IMR-90 (cell line): ENCODE measurements around the gene MAP7. TPM values are rescaled to one million over a fixed set of nuclear protein-coding genes. Genes with fewer than 3 reads are reported as not detected.

Source experiments
- ATAC-seq: fragments of 200-7000 bp; cut with Tn5 transposase; 2 replicates; pipeline ENCODE4 v1.9.1; 2020; ENCODE audit warnings: low read depth, mild to moderate bottlenecking, moderate library complexity
- BruUV-seq: library from RNA; stranded (reverse); fragments of 400-500 nt; replicated peaks from 2 replicates; lab custom pipeline; 2021; lab: Mats Ljungman, UMichigan
- CTCF ChIA-PET: fragments of 300-600 bp; formaldehyde crosslinking; extraction: SDS; loops from one replicate; lab custom pipeline; 2021; ENCODE audit warnings: antibody characterized with exemption; lab: Yijun Ruan, JAX
- POLR2A ChIA-PET: fragments of 300-600 bp; sonication (Branson Sonifier 250); formaldehyde crosslinking; loops from one replicate; lab custom pipeline; 2022; ENCODE audit warnings: antibody characterized with exemption; ENCODE audit not compliant: unreplicated experiment; lab: Charles Lee
- DNase-seq: peaks from one replicate; pipeline ENCODE4 v3.0.0; 2013
- H2AFZ ChIP-seq: replicated peaks from 2 replicates; pipeline ENCODE3; 2013; ENCODE audit warnings: low read length, mild to moderate bottlenecking; ENCODE audit not compliant: poor library complexity
- H2AK5ac ChIP-seq: 2 replicates; pipeline ENCODE4 v1.6.1; 2013; ENCODE audit warnings: low read depth, low read length, inconsistent platforms
- H2AK9ac ChIP-seq: replicated peaks from 2 replicates; pipeline ENCODE3; 2013; ENCODE audit warnings: mild to moderate bottlenecking, low read depth, low read length, moderate library complexity; ENCODE audit not compliant: poor library complexity
- H2BK120ac ChIP-seq: 2 replicates; pipeline ENCODE4 v1.6.1; 2013; ENCODE audit warnings: low read depth, low read length, inconsistent platforms
- H2BK15ac ChIP-seq: 3 replicates; pipeline ENCODE4 v1.6.1; 2013; ENCODE audit warnings: low read depth, low read length, inconsistent platforms
- H2BK20ac ChIP-seq: 2 replicates; pipeline ENCODE4 v1.6.1; 2013; ENCODE audit warnings: low read depth, mild to moderate bottlenecking, inconsistent platforms, low read length, moderate library complexity
- H2BK5ac ChIP-seq: 2 replicates; pipeline ENCODE4 v1.6.1; 2013; ENCODE audit warnings: mild to moderate bottlenecking, low read depth, low read length, inconsistent platforms; ENCODE audit not compliant: poor library complexity, severe bottlenecking
- H3K14ac ChIP-seq: replicated peaks from 2 replicates; pipeline ENCODE4 v1.6.1; 2013; ENCODE audit warnings: low read depth, low read length, inconsistent platforms
- H3K18ac ChIP-seq: 2 replicates; pipeline ENCODE4 v1.6.1; 2013; ENCODE audit warnings: low read depth, low read length, control low read depth
- H3K23ac ChIP-seq: 2 replicates; pipeline ENCODE4 v1.6.1; 2013; ENCODE audit warnings: low read depth, low read length, inconsistent platforms
- H3K27ac ChIP-seq: 2 replicates; pipeline ENCODE4 v1.5.1; 2013; ENCODE audit warnings: mild to moderate bottlenecking, control low read depth, low read length; ENCODE audit not compliant: insufficient read depth
- H3K27me3 ChIP-seq: 2 replicates; pipeline ENCODE4 v1.6.1; 2013; ENCODE audit warnings: low read length; ENCODE audit not compliant: control insufficient read depth, insufficient read depth
- H3K36me3 ChIP-seq: 2 replicates; pipeline ENCODE4 v1.6.1; 2013; ENCODE audit warnings: low read length, mixed read lengths; ENCODE audit not compliant: control insufficient read depth, insufficient read depth
- H3K4ac ChIP-seq: 2 replicates; pipeline ENCODE4 v1.6.1; 2013; ENCODE audit warnings: low read depth, low read length, inconsistent platforms
- H3K4me1 ChIP-seq: 2 replicates; pipeline ENCODE4 v1.6.1; 2013; ENCODE audit warnings: low read length, mixed read lengths; ENCODE audit not compliant: control insufficient read depth, insufficient read depth
- H3K4me2 ChIP-seq: 2 replicates; pipeline ENCODE4 v1.6.1; 2013; ENCODE audit warnings: low read depth, mild to moderate bottlenecking, control low read depth, low read length, moderate library complexity
- H3K4me3 ChIP-seq: 2 replicates; pipeline ENCODE4 v1.5.1; 2013; ENCODE audit warnings: low read depth, mild to moderate bottlenecking, control low read depth, low read length, moderate library complexity; ENCODE audit not compliant: insufficient read depth
- H3K56ac ChIP-seq: 2 replicates; pipeline ENCODE4 v1.6.1; 2013; ENCODE audit warnings: low read length, inconsistent platforms; ENCODE audit not compliant: insufficient read depth; ENCODE audit errors: extremely low read depth
- H3K79me1 ChIP-seq, 2 experiments: 2 replicates each; pipeline ENCODE4 v1.6.1; 2013; ENCODE audit warnings: low read length in 2 of 2, inconsistent platforms in 1 of 2, low read depth in 1 of 2
- H3K9ac ChIP-seq: 2 replicates; pipeline ENCODE4 v1.6.1; 2013; ENCODE audit warnings: low read depth, low read length, control low read depth
- H3K9me1 ChIP-seq: 2 replicates; pipeline ENCODE4 v1.6.1; 2013; ENCODE audit warnings: low read length, inconsistent platforms; ENCODE audit not compliant: insufficient read depth
- H3K9me3 ChIP-seq: 2 replicates; pipeline ENCODE4 v1.6.1; 2013; ENCODE audit warnings: low read length; ENCODE audit not compliant: control insufficient read depth, insufficient read depth
- H4K20me1 ChIP-seq: 2 replicates; pipeline ENCODE4 v1.6.1; 2013; ENCODE audit warnings: low read length, inconsistent platforms; ENCODE audit not compliant: insufficient read depth
- H4K5ac ChIP-seq: 2 replicates; pipeline ENCODE4 v1.6.1; 2013; ENCODE audit warnings: mild to moderate bottlenecking, low read depth, low read length, control low read depth
- H4K8ac ChIP-seq, 2 experiments: 2 replicates each; pipeline ENCODE4 v1.6.1; 2013; ENCODE audit warnings: low read depth in 2 of 2, low read length in 2 of 2, control low read depth in 1 of 2, inconsistent platforms in 1 of 2
- H4K91ac ChIP-seq: 2 replicates; pipeline ENCODE4 v1.6.1; 2013; ENCODE audit warnings: low read depth, low read length, inconsistent platforms; ENCODE audit not compliant: insufficient read depth
- BHLHE40 ChIP-seq: fragments of 150-350 bp; IDR thresholded peaks from 2 replicates; pipeline ENCODE4 v1.6.1; 2016; ENCODE audit warnings: mild to moderate bottlenecking, low read depth, low read length
- CHD1 ChIP-seq: IDR thresholded peaks from 2 replicates; pipeline ENCODE4 v1.6.1; 2012; ENCODE audit warnings: low read depth, low read length, improper control_type of control experiment
- ELK1 ChIP-seq: fragments of 150-350 bp; IDR thresholded peaks from 2 replicates; pipeline ENCODE4 v1.6.1; 2016; ENCODE audit warnings: low read depth, mild to moderate bottlenecking, low read length, moderate library complexity, borderline replicate concordance
- FOS ChIP-seq: fragments of 150-350 bp; IDR thresholded peaks from 2 replicates; pipeline ENCODE4 v1.6.1; 2016; ENCODE audit warnings: low read depth, low read length
- MAFK ChIP-seq: IDR thresholded peaks from 2 replicates; pipeline ENCODE4 v1.6.1; 2012; ENCODE audit warnings: low read depth, low read length, improper control_type of control experiment
- MAZ ChIP-seq: IDR thresholded peaks from 2 replicates; pipeline ENCODE4 v1.6.1; 2012; ENCODE audit warnings: low read depth, mild to moderate bottlenecking, low read length, improper control_type of control experiment, moderate library complexity, borderline replicate concordance
- MXI1 ChIP-seq: IDR thresholded peaks from 2 replicates; pipeline ENCODE4 v1.6.1; 2012; ENCODE audit warnings: low read depth, mild to moderate bottlenecking, low read length, moderate library complexity, borderline replicate concordance
- NFE2L2 ChIP-seq: fragments of 150-350 bp; IDR thresholded peaks from 2 replicates; pipeline ENCODE4 v1.6.1; 2016; ENCODE audit warnings: low read depth, mild to moderate bottlenecking, low read length
- POLR2A ChIP-seq: IDR thresholded peaks from 2 replicates; pipeline ENCODE4 v1.6.1; 2012; ENCODE audit warnings: mild to moderate bottlenecking, low read depth, low read length
- RAD21 ChIP-seq: IDR thresholded peaks from 2 replicates; pipeline ENCODE4 v1.6.1; 2012; ENCODE audit warnings: low read length, improper control_type of control experiment
- RCOR1 ChIP-seq: IDR thresholded peaks from 2 replicates; pipeline ENCODE4 v1.6.1; 2012; ENCODE audit warnings: mild to moderate bottlenecking, low read length, improper control_type of control experiment; ENCODE audit not compliant: insufficient replicate concordance
- RFX5 ChIP-seq: IDR thresholded peaks from 2 replicates; pipeline ENCODE4 v1.8.0; 2012; ENCODE audit warnings: low read depth, mild to moderate bottlenecking, low read length, moderate library complexity
- SMC3 ChIP-seq: fragments of 150-350 bp; IDR thresholded peaks from 2 replicates; pipeline ENCODE4 v1.6.1; 2016; ENCODE audit warnings: low read depth, mild to moderate bottlenecking, antibody characterized with exemption, low read length, moderate library complexity
- USF2 ChIP-seq: fragments of 150-350 bp; IDR thresholded peaks from 2 replicates; pipeline ENCODE4 v1.6.1; 2017; ENCODE audit warnings: mild to moderate bottlenecking, antibody characterized with exemption, low read length, low read depth
- WGBS, 2 experiments: methylation state at CpG; one replicate each; pipeline versions ENCODE4 v1.1.5 to v1.1.7; 2013; ENCODE audit warnings: missing lambda C conversion rate in 2 of 2; ENCODE audit not compliant: insufficient read length in 1 of 2; ENCODE audit errors: extremely low coverage in 2 of 2; 5-methylcytosine and 5-hydroxymethylcytosine counted together
- dilution Hi-C: fragments of 300-500 bp; cut with HindIII; formaldehyde crosslinking; loops from one replicate; pipeline ENCODE4 v1.14.3; 2018; ENCODE audit warnings: low sequenced_read_pairs; ENCODE audit not compliant: unreplicated experiment
- in situ Hi-C: fragments of 300-500 bp; cut with MboI; formaldehyde crosslinking; loops from 3 replicates; pipeline ENCODE4 v1.14.3; 2019; ENCODE audit warnings: low sequenced_read_pairs, inconsistent platforms, mixed read lengths
- intact Hi-C: fragments of 100-400 bp; cut with micrococcal nuclease; formaldehyde crosslinking; loops from 2 replicates; pipeline ENCODE4 v1.10.0; 2022
- polyA plus RNA-seq, 3 experiments: library from polyadenylated mRNA; depleted of rRNA; stranded (reverse); fragments of >200 nt; gene quantifications; 2 replicates each; pipeline ENCODE4 v1.2.3, GENCODE V29; 2012; ENCODE audit warnings: low replicate concordance in 1 of 3
- total RNA-seq: library from RNA; depleted of rRNA; stranded (reverse); fragments of >200 nt; gene quantifications from 2 replicates; pipeline ENCODE4 v1.2.3, GENCODE V29; 2012
- TF ChIP-seq, protein P1 (sequence below): conservative IDR thresholded peaks from 2 replicates; pipeline ENCODE4 v1.5.1; 2012; ENCODE audit warnings: mild to moderate bottlenecking, low read depth, low read length, improper control_type of control experiment

MAP7 gene
- total and polyA plus RNA-seq, 2 of the 4 experiments (the other 2 are of a cell fraction): 0.19 to 0.36 TPM

DNA sequence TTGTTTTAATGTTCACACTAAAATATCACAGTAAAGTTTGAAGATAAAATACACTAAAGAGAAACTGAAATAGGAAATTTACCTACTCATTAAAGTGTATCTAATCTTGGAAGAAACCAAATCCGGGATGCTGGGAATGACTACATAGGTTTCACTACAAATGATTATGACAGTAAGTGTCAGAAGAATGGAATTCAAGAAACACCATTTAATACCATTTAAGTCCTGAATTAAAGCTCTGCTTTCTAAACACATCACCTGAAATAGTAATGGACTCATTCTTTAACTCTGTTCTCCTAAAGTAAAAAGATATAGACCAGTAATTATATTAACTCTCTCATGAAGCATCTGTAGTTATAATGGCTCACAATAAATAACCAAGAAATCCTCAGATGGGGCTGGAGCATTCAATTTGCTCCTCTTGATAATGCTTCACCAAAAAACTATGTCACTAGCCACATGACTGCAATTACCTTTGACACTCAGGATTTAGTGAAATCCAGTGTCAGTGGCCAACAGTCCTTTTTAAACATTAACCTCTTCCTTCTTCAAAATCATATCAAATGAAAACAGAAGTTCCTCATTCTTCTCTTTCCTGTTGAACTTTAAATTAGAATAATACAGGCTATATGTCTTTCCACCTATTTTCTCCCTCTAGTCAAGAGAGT is 41.4 kb downstream of the MAP7 start:
- Histone ChIP-seq H3K9ac (no peak overlapping the region), H2AK5ac (no peak overlapping the region), H4K91ac (no peak overlapping the region), H3K4me2 (no peak overlapping the region), H2AK9ac (no peak overlapping the region), H3K14ac (no peak overlapping the region), H3K4me1 (no peaks in the 10 kb centered on the region), H2AFZ (no peak overlapping the region), H2BK20ac (no peak overlapping the region), H3K79me1 (no peaks in the 10 kb centered on the region), H3K4me3 (no peak overlapping the region), H2BK120ac (no peak overlapping the region), H3K23ac (peak overlapping the region; percentile 45; the same call in 1 of the 2 replicates), H3K4ac (no peak overlapping the region), H2BK15ac (no peak overlapping the region), H3K56ac (no peak overlapping the region), H4K8ac (no peak overlapping the region), H3K9me3 (no peaks in the 10 kb centered on the region), H4K5ac (no peak overlapping the region), H3K36me3 (no peaks in the 10 kb centered on the region), H4K20me1 (no peaks in the 10 kb centered on the region), H3K18ac (no peak overlapping the region), H3K9me1 (no peaks in the 10 kb centered on the region), H3K27ac (no peak overlapping the region), H2BK5ac (no peak overlapping the region), H3K27me3 (peaks cover 10% of the 10 kb centered on the region)
- dilution Hi-C loops: no loop called here
- ChIA-PET POLR2A (no interaction called here), CTCF (interaction anchor here (0.7 kb wide), 1 partner anchor 179 kb away, joined by 5 read pairs; no protein-coding TSS in a partner anchor)
- no TSS peak for BruUV-seq
- TF ChIP-seq FOS (no peak), SMC3 (no peak), MXI1 (no peak), NFE2L2 (no peak), USF2 (no peak), BHLHE40 (no peak), CHD1 (no peak), RCOR1 (no peak), RFX5 (no peak), POLR2A (no peak), RAD21 (no peak), MAZ (no peak), MAFK (no peak), ELK1 (no peak)
- TF ChIP-seq, protein P1, sequence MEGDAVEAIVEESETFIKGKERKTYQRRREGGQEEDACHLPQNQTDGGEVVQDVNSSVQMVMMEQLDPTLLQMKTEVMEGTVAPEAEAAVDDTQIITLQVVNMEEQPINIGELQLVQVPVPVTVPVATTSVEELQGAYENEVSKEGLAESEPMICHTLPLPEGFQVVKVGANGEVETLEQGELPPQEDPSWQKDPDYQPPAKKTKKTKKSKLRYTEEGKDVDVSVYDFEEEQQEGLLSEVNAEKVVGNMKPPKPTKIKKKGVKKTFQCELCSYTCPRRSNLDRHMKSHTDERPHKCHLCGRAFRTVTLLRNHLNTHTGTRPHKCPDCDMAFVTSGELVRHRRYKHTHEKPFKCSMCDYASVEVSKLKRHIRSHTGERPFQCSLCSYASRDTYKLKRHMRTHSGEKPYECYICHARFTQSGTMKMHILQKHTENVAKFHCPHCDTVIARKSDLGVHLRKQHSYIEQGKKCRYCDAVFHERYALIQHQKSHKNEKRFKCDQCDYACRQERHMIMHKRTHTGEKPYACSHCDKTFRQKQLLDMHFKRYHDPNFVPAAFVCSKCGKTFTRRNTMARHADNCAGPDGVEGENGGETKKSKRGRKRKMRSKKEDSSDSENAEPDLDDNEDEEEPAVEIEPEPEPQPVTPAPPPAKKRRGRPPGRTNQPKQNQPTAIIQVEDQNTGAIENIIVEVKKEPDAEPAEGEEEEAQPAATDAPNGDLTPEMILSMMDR: no peak
- WGBS, 2 experiments: no CpG with 5 or more reads among the region's 1 CpG
- ATAC-seq (no peak), DNase-seq (no peak)
- in situ Hi-C loops: no loop called here
- intact Hi-C loops: no loop called here
